ENCODE data around the gene ZNF516.

Gene ZNF516

DNA sequence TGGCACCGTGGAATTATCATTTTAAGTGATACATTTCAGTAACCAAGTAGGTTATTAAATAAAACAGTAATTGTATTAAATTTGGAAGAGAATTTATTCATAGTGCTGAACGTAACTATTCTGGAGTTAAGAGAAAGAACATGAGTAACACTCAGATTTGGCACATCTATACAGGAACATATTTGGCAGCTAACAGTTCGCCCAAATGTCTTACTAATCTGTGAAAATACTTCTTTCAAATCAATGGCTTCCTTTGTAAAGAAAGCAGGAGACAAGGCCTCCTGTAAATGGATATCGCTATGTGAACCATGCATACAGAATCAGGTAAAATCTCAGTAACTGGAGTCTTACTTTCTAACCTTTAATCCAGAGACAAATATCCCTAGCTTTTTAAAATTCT is 64.4 kb downstream of the ZNF516 start:
- TF ChIP-seq, protein P1, sequence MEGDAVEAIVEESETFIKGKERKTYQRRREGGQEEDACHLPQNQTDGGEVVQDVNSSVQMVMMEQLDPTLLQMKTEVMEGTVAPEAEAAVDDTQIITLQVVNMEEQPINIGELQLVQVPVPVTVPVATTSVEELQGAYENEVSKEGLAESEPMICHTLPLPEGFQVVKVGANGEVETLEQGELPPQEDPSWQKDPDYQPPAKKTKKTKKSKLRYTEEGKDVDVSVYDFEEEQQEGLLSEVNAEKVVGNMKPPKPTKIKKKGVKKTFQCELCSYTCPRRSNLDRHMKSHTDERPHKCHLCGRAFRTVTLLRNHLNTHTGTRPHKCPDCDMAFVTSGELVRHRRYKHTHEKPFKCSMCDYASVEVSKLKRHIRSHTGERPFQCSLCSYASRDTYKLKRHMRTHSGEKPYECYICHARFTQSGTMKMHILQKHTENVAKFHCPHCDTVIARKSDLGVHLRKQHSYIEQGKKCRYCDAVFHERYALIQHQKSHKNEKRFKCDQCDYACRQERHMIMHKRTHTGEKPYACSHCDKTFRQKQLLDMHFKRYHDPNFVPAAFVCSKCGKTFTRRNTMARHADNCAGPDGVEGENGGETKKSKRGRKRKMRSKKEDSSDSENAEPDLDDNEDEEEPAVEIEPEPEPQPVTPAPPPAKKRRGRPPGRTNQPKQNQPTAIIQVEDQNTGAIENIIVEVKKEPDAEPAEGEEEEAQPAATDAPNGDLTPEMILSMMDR (IDR thresholded peaks at IDR 0.05; ENCODE audit: borderline replicate concordance, control extremely low read depth, extremely low read depth, insufficient read depth, missing control alignments) = no peak
- in situ Hi-C loops (cut with MboI; ENCODE audit: low sequenced_read_pairs, unreplicated experiment) = no loop called here
- DNase-seq (ENCODE audit: low spot score) = no peak

DNA sequence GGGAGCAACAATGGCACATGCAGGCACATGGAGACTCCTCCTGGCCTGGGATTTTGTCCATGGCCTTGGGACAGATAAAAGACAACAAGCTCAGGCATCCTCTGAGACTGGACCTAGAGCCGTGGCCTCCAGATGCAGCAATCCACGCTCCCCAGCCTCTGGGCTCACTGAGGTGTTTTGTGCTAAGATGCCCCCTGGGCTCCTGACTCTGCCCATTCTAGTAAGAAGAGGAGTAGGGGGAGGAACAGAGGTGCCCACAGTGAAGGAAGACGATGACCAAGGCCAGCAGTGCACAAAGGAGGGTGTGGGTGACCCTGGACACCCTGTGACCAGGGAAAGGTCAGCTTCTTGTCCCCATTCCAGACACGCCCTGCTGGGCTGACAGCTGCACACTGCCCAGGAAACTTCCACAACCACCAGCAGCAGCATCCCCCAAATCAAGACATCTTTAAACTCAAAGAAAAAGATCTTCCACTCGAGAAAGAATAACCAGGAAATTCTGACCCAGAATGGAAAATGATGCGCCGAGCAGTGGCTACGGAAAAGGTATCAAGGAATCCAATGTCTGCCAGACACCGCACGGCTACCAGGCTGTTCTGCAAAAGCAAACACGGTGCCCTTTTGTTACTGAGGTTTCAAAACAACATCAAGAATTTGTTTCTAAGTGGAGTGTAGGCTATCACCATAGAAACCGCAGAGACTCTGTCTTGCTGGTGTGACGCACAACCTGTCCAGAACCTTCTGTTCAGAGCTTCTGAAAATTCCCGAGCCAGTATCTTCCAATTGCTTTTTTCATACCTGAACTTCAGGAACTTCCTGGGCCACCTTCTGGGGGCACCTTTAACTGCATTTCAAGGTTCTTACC is 65.5 kb downstream of the ZNF516 start:
- in situ Hi-C loops (cut with MboI; ENCODE audit: low sequenced_read_pairs, unreplicated experiment) = no loop called here
- DNase-seq (ENCODE audit: low spot score) = no peak
- TF ChIP-seq, protein P1 (IDR thresholded peaks at IDR 0.05; ENCODE audit: borderline replicate concordance, control extremely low read depth, extremely low read depth, insufficient read depth, missing control alignments) = no peak

DNA sequence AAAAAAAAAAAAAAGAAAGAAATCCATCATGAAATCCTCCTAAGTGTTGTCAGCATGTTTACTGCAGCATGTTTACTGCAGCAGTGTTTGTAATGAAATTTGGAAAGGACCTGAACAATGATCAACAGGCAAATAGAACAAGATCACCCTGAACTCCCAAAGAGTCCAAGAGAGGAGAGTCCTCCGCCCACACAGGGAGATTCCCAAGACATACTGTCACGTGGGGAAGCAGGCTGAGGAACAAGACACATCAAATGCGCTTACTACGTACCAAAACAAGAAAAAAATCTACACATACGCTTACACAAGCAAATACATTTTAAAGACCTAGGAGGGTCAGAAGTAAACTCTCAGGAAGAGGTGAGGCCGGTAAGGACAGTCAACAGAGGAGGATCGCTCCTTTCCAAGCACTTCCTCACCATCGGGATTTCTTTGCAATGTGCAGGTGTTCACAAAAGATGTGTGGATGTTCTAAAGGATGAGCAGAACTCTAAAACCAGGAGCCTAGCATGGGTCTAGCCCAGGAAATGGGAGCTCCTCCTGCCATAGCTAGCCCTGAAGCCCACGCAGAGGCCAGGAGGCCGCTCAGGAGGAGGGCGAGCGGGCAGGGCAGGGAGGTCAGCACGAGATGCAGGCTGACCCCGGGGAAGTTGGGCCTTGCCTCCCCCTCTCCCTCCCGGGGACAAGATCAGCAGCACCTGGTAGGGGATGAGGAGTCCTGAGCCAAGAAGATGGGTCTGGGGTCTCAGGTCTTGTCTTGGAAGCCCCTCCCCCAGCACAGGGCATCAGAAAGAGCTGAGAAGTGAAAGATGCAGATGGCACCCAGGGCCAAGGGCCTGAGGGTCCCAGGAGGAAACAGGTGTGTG is 66.4 kb downstream of the ZNF516 start:
- DNase-seq (ENCODE audit: low spot score) = no peak
- in situ Hi-C loops (cut with MboI; ENCODE audit: low sequenced_read_pairs, unreplicated experiment) = no loop called here
- TF ChIP-seq, protein P1 (IDR thresholded peaks at IDR 0.05; ENCODE audit: borderline replicate concordance, control extremely low read depth, extremely low read depth, insufficient read depth, missing control alignments) = no peak

DNA sequence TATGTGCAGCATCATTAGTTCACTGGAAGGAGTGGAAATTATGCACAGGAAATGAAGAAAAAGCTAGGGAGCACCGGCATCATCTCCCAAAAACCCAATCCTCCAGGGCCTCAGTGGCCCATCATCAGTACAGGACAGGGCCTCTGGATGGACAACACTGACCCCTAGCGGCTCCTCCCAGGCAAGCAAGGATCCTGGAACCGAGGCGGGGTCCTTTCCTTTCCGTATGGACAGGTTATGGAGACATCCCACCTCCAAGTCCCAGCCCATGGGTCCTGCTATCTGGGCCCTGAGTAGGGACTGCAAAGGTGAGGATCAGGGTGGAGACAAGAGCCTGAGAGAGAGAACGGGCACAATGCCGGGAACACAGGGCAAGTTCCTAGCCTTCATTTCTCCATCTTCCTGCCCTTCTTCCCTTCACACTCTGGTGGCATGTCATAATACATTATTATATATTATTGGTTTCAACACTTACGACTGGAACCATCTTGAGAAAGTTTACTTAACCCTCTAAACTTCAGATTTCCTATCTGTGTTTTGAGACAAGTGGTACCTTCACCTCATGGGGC is 68.2 kb downstream of the ZNF516 start:
- DNase-seq (ENCODE audit: low spot score) = no peak
- in situ Hi-C loops (cut with MboI; ENCODE audit: low sequenced_read_pairs, unreplicated experiment) = no loop called here
- TF ChIP-seq, protein P1 (IDR thresholded peaks at IDR 0.05; ENCODE audit: borderline replicate concordance, control extremely low read depth, extremely low read depth, insufficient read depth, missing control alignments) = peak; percentile 33

DNA sequence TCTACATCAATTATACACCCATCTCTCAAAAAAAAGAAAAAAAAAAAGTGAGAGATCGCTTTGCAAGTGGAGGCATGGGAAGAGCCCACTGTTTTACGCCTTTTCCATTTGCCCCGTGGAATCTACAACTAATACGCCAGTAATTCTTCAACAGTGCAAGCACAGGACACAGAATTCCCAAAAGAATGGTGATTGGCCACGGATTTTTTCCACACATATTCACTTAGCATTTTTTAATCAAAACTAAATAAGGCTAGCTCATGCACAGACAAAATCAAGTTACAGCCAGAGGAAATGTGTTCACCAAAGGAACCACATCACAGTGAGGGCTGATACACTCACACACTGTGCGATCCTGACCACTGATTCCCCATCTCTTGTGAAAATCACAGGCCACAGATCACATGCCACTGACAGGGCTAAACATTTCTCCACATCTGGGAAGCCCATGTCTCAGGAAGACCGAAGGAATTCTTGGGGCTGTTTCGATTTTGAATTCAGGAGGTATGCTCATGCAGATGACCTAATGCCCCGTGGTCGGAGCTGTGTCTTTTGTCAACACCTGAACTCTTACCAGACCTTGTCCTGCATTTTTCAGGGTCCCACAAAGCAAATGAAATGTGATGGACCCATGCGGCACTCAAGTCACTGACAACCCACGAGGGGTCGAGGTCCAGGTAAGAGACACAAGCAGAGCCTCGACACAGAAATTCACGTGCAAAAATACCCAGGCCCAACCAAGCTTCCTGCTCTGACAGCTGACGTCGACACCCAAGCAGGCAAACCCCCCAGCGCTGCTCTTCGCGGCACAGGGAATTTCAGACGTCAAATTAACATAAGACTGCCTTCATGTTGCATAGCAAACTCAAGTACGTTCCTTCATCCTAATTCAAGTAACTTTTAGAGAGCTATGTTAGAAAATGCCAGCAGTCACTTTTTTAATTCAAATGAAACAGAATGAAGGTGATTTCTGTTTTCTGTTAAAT is 69.6 kb downstream of the ZNF516 start:
- DNase-seq (ENCODE audit: low spot score) = no peak
- TF ChIP-seq, protein P1 (IDR thresholded peaks at IDR 0.05; ENCODE audit: borderline replicate concordance, control extremely low read depth, extremely low read depth, insufficient read depth, missing control alignments) = no peak
- in situ Hi-C loops (cut with MboI; ENCODE audit: low sequenced_read_pairs, unreplicated experiment) = no loop called here
